ENCODE results near the gene KDM4B.
A peak's percentile ranks its signal among the peaks of the same experiment; 100 is the strongest.

KDM4B gene

GRCh38 chr19:5128936-5129389, 160.1 kb downstream of the KDM4B start:
- H3K4me3 ChIP-seq (replicated peaks in 1 of 2; ENCODE audit: low read depth in 2 of 2, low read length in 2 of 2) = no peak overlapping the region
- no peak for TF ChIP-seq CTCF (IDR thresholded peaks at IDR 0.05; ENCODE audit: low read depth, low read length)
- peak in 1 of 2 donors; percentile 73 for DNase-seq (ENCODE audit: low read depth in 2 of 2)

GRCh38 chr19:5129691-5130090, 160.8 kb downstream of the KDM4B start:
- no peak overlapping the region for H3K4me3 ChIP-seq (replicated peaks in 1 of 2; ENCODE audit: low read depth in 2 of 2, low read length in 2 of 2)
- no peak for DNase-seq (ENCODE audit: low read depth in 2 of 2)
- no peak for TF ChIP-seq CTCF (IDR thresholded peaks at IDR 0.05; ENCODE audit: low read depth, low read length)

GRCh38 chr19:5130371-5131030, 161.6 kb downstream of the KDM4B start:
- TF ChIP-seq CTCF (IDR thresholded peaks at IDR 0.05; ENCODE audit: low read depth, low read length) = no peak
- no peak for DNase-seq (ENCODE audit: low read depth in 2 of 2)
- no peak overlapping the region for H3K4me3 ChIP-seq (replicated peaks in 1 of 2; ENCODE audit: low read depth in 2 of 2, low read length in 2 of 2)

- DNase-seq (ENCODE audit: low read depth in 2 of 2) = no peak
- no peak overlapping the region for H3K4me3 ChIP-seq (replicated peaks in 1 of 2; ENCODE audit: low read depth in 2 of 2, low read length in 2 of 2)
- no peak for TF ChIP-seq CTCF (IDR thresholded peaks at IDR 0.05; ENCODE audit: low read depth, low read length)
These were observed 162.2 kb downstream of the KDM4B start for GRCh38 chr19:5131031-5131505.

GRCh38 chr19:5131506-5132205, 162.7 kb downstream of the KDM4B start:
- DNase-seq (ENCODE audit: low read depth in 2 of 2) = no peak
- no peak overlapping the region for H3K4me3 ChIP-seq (replicated peaks in 1 of 2; ENCODE audit: low read depth in 2 of 2, low read length in 2 of 2)
- no peak for TF ChIP-seq CTCF (IDR thresholded peaks at IDR 0.05; ENCODE audit: low read depth, low read length)

- no peak for TF ChIP-seq CTCF (IDR thresholded peaks at IDR 0.05; ENCODE audit: low read depth, low read length)
- no peak overlapping the region for H3K4me3 ChIP-seq (replicated peaks in 1 of 2; ENCODE audit: low read depth in 2 of 2, low read length in 2 of 2)
- DNase-seq (ENCODE audit: low read depth in 2 of 2) = no peak
These were observed 163.3 kb downstream of the KDM4B start for GRCh38 chr19:5132206-5132560.

Data from cardiac fibroblast (primary cell).